ENCODE data around the gene CROCC2.

CROCC2 gene

GRCh38 chr2:240895656-240896388 lies 10.3 kb upstream of the CROCC2 start, which contains the start of gene MAB21L4:
Gene MAB21L4 (minus strand): TSS chr2:240896156. CDS start chr2:240895997, 159 bp downstream.
- Histone ChIP-seq H3K27ac (ENCODE audit: low read length) (no peak within 1 kb of the TSS), H3K4me3 (ENCODE audit: low read depth in 1 of 2, low read length in 2 of 2) (no peak within 1 kb of the TSS), H3K36me3 (ENCODE audit: control insufficient read depth in 1 of 2, insufficient read depth in 2 of 2, low read length in 2 of 2) (no peaks in the 10 kb centered on the region), H3K9me3 (ENCODE audit: control insufficient read depth in 1 of 2, low read length in 2 of 2) (no peaks in the 10 kb centered on the region), H3K4me1 (ENCODE audit: control insufficient read depth in 1 of 2, insufficient read depth in 2 of 2, low read length in 2 of 2) (no peaks in the 10 kb centered on the region), H3K27me3 (ENCODE audit: low read depth, low read length) (no peaks in the 10 kb centered on the region)

GRCh38 chr2:240896394-240896793 lies 9.7 kb upstream of the CROCC2 start:
- no peak overlapping the region for H3K27ac ChIP-seq (ENCODE audit: low read length)
- H3K36me3 ChIP-seq (ENCODE audit: control insufficient read depth in 1 of 2, insufficient read depth in 2 of 2, low read length in 2 of 2): no peaks in the 10 kb centered on the region
- H3K4me3 ChIP-seq (ENCODE audit: low read depth in 1 of 2, low read length in 2 of 2): no peak overlapping the region
- no peaks in the 10 kb centered on the region for H3K27me3 ChIP-seq (ENCODE audit: low read depth, low read length)
- H3K9me3 ChIP-seq (ENCODE audit: control insufficient read depth in 1 of 2, low read length in 2 of 2): no peaks in the 10 kb centered on the region
- H3K4me1 ChIP-seq (ENCODE audit: control insufficient read depth in 1 of 2, insufficient read depth in 2 of 2, low read length in 2 of 2): no peaks in the 10 kb centered on the region

DNA sequence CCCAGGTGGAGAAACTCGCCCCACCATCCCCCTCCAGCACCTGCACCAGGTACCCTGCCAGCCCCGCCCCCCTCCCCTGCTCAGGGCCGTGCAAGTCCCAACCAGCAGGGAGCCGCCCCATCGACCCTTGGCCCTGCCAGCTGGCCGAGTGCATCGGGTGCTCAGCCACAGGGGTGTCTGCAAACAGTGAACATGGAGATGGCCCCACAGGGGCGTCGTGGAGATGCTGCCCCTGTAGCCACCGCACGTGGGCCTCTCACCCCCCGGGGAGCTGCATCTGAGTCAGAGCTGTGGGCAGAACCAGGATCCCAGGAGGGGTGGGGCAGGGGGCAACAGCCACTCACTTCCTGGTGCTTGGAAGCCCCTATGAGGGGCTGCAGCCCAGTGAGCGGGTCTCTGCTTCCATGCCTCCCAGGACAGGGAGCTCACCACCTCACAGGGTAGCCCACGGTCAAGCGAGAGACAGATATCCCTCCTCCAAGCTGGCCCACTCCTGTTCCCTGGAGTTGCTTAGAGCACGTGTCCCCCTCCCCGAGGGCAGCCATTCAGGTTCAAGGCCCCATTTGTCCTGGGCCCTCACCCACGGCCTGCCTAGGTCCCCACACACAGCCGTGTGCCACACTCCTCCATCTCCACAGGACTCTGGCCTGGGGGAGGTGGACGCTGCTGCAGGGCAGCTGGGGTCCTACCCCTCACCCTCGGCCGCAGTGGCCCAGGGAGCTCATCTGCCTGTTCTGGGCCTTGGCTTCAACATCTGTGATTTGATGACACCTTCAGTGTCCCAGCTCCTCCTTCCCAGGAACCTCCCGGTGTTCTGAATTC lies 9.1 kb upstream of the CROCC2 start:
- H3K27ac ChIP-seq (ENCODE audit: low read length): no peak overlapping the region
- no peaks in the 10 kb centered on the region for H3K27me3 ChIP-seq (ENCODE audit: low read depth, low read length)

DNA sequence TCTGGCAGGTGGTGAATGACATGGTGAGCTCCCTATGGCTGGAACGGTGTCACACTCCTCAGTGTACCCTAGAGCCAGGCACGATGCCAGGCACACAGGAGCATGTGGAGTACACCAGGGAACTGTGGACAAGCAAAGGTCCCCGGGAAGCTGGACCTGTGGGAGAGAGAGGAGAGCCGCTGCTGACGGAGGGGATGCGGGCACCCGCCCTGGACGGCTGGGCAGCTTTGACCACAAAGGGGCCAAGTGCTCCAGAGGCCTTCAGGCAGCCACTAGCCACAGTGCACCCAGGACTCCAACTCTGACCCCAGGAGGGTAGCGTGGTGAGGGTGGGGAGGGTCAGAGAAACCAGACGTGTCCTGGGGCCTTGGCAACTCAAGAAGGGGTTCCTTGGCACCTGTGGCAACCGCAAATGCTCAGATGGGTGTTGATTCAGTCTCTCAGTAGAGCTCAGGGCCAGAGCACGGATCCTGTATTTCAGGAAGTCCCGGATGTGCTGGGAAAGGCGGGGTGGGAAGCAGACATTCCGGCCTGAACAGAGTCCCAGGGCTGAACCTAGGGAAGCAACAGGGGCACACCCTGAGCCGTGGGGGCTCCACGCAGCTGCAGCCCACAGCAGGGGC lies 7.9 kb upstream of the CROCC2 start:
- Histone ChIP-seq H3K4me3 (ENCODE audit: low read depth in 1 of 2, low read length in 2 of 2) (no peak overlapping the region), H3K27ac (ENCODE audit: low read length) (no peak overlapping the region), H3K27me3 (ENCODE audit: low read depth, low read length) (no peaks in the 10 kb centered on the region), H3K36me3 (ENCODE audit: control insufficient read depth in 1 of 2, insufficient read depth in 2 of 2, low read length in 2 of 2) (no peaks in the 10 kb centered on the region), H3K9me3 (ENCODE audit: control insufficient read depth in 1 of 2, low read length in 2 of 2) (no peaks in the 10 kb centered on the region), H3K4me1 (ENCODE audit: control insufficient read depth in 1 of 2, insufficient read depth in 2 of 2, low read length in 2 of 2) (no peaks in the 10 kb centered on the region)

More for the DNA sequence above, 9.1 kb upstream of the CROCC2 start:
- H3K4me3 ChIP-seq (ENCODE audit: low read depth in 1 of 2, low read length in 2 of 2): no peak overlapping the region
- no peaks in the 10 kb centered on the region for H3K36me3 ChIP-seq (ENCODE audit: control insufficient read depth in 1 of 2, insufficient read depth in 2 of 2, low read length in 2 of 2)
- no peaks in the 10 kb centered on the region for H3K9me3 ChIP-seq (ENCODE audit: control insufficient read depth in 1 of 2, low read length in 2 of 2)
- H3K4me1 ChIP-seq (ENCODE audit: control insufficient read depth in 1 of 2, insufficient read depth in 2 of 2, low read length in 2 of 2): no peaks in the 10 kb centered on the region

DNA sequence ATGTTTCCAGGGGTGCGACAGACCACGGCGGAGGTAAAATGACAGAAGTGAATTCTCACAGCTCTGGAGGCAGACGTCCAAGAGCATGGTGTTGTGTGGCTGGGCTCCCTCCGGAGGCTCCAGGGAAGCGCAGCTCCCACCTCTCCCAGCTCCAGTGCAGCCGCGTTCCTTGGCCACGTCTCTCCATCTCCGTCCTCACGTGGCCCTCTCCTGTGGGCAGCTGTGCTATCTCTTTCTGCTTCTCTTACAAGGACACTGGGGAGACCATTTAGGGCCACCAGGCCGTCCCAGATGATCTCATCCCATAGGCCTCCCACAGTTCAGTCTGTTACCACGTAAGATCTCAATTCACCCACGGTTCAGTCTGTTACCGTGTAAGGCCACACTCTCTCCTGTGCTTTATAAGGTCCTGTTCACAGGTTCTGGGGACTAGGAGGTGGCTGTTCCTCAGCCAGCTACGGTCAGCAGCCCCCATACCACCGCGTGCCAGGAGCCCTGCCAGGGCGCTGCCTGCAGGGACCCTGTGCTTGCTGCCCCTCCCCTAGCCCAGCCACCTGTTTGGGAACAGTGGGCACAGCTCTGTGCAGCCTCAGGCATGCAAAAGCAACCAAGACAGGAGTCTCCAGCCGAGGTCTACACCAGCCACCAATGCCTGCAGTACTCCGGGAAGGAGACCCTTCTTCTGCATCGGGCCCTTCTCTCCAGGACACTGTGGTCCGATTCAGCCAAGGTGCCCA lies 7.2 kb upstream of the CROCC2 start:
- H3K27me3 ChIP-seq (ENCODE audit: low read depth, low read length): no peaks in the 10 kb centered on the region
- H3K36me3 ChIP-seq (ENCODE audit: control insufficient read depth in 1 of 2, insufficient read depth in 2 of 2, low read length in 2 of 2): no peaks in the 10 kb centered on the region
- no peak overlapping the region for H3K27ac ChIP-seq (ENCODE audit: low read length)
- no peaks in the 10 kb centered on the region for H3K9me3 ChIP-seq (ENCODE audit: control insufficient read depth in 1 of 2, low read length in 2 of 2)
- no peak overlapping the region for H3K4me3 ChIP-seq (ENCODE audit: low read depth in 1 of 2, low read length in 2 of 2)
- H3K4me1 ChIP-seq (ENCODE audit: control insufficient read depth in 1 of 2, insufficient read depth in 2 of 2, low read length in 2 of 2): no peaks in the 10 kb centered on the region

- H3K36me3 ChIP-seq (ENCODE audit: control insufficient read depth in 1 of 2, insufficient read depth in 2 of 2, low read length in 2 of 2): no peaks in the 10 kb centered on the region
- no peak overlapping the region for H3K27ac ChIP-seq (ENCODE audit: low read length)
- no peaks in the 10 kb centered on the region for H3K9me3 ChIP-seq (ENCODE audit: control insufficient read depth in 1 of 2, low read length in 2 of 2)
- no peaks in the 10 kb centered on the region for H3K4me1 ChIP-seq (ENCODE audit: control insufficient read depth in 1 of 2, insufficient read depth in 2 of 2, low read length in 2 of 2)
- no peak overlapping the region for H3K4me3 ChIP-seq (ENCODE audit: low read depth in 1 of 2, low read length in 2 of 2)
- no peaks in the 10 kb centered on the region for H3K27me3 ChIP-seq (ENCODE audit: low read depth, low read length)
Observed at GRCh38 chr2:240899468-240899865, 6.7 kb upstream of the CROCC2 start.

GRCh38 chr2:240900141-240900860 lies 5.8 kb upstream of the CROCC2 start:
- no peaks in the 10 kb centered on the region for H3K4me1 ChIP-seq (ENCODE audit: control insufficient read depth in 1 of 2, insufficient read depth in 2 of 2, low read length in 2 of 2)
- no peaks in the 10 kb centered on the region for H3K9me3 ChIP-seq (ENCODE audit: control insufficient read depth in 1 of 2, low read length in 2 of 2)
- no peaks in the 10 kb centered on the region for H3K27me3 ChIP-seq (ENCODE audit: low read depth, low read length)
- no peak overlapping the region for H3K27ac ChIP-seq (ENCODE audit: low read length)
- H3K4me3 ChIP-seq (ENCODE audit: low read depth in 1 of 2, low read length in 2 of 2): no peak overlapping the region
- no peaks in the 10 kb centered on the region for H3K36me3 ChIP-seq (ENCODE audit: control insufficient read depth in 1 of 2, insufficient read depth in 2 of 2, low read length in 2 of 2)

DNA sequence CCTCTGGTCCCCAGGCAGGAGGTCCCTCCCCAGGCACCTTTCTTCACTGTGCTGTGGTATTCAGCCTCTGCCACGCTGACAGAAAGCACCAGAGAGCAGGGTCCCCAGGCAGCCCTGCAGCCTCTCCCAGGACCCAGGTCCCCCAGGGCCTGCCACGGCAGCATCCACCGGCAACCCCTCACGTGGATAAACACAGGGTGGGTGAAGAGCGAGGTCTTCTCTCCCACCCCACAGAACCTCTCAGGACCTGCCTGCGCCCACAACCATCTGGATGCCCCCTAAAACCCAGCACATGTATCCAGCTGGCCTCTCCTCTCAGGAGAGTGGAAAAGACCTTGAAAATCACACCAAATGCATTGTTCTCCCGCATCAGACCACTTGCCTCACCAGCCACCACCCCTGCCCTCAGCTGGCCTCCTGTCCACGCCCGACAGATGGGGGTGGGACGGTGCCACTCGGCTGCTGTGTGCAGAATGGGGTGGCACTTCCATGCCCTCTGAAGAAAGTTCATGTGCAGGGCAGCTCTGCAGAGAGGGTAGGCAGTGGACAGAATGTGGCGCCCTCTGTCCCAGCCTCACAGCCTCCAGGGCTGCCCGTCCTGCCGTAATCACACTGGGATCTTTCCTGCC lies 4.0 kb upstream of the CROCC2 start:
- no peaks in the 10 kb centered on the region for H3K4me1 ChIP-seq (ENCODE audit: control insufficient read depth in 1 of 2, insufficient read depth in 2 of 2, low read length in 2 of 2)
- H3K27ac ChIP-seq (ENCODE audit: low read length): no peak overlapping the region
- H3K4me3 ChIP-seq (ENCODE audit: low read depth in 1 of 2, low read length in 2 of 2): no peak overlapping the region
- no peaks in the 10 kb centered on the region for H3K27me3 ChIP-seq (ENCODE audit: low read depth, low read length)
- H3K9me3 ChIP-seq (ENCODE audit: control insufficient read depth in 1 of 2, low read length in 2 of 2): no peaks in the 10 kb centered on the region
- H3K36me3 ChIP-seq (ENCODE audit: control insufficient read depth in 1 of 2, insufficient read depth in 2 of 2, low read length in 2 of 2): no peaks in the 10 kb centered on the region

- Histone ChIP-seq H3K4me1 (ENCODE audit: control insufficient read depth in 1 of 2, insufficient read depth in 2 of 2, low read length in 2 of 2) (no peaks in the 10 kb centered on the region), H3K4me3 (ENCODE audit: low read depth in 1 of 2, low read length in 2 of 2) (no peak overlapping the region)
Observed at GRCh38 chr2:240902615-240903041, 3.5 kb upstream of the CROCC2 start.

More at GRCh38 chr2:240902615-240903041, 3.5 kb upstream of the CROCC2 start:
- H3K9me3 ChIP-seq (ENCODE audit: control insufficient read depth in 1 of 2, low read length in 2 of 2): no peaks in the 10 kb centered on the region
- no peak overlapping the region for H3K27ac ChIP-seq (ENCODE audit: low read length)
- H3K36me3 ChIP-seq (ENCODE audit: control insufficient read depth in 1 of 2, insufficient read depth in 2 of 2, low read length in 2 of 2): no peaks in the 10 kb centered on the region
- H3K27me3 ChIP-seq (ENCODE audit: low read depth, low read length): no peaks in the 10 kb centered on the region
